HG03196 (cell line): Measurements from ENCODE around the gene PHKB.
"Not testable (repeated sequence)": the region's sequence is repeated elsewhere in the genome, so short reads cannot be mapped to it uniquely, and the experiment has no call there.

ENCODE experiments used
- ATAC-seq: cut with Tn5 transposase; IDR thresholded peaks from one replicate; pipeline ENCODE4 v1.9.1; 2021; ENCODE audit not compliant: unreplicated experiment

Gene PHKB

DNA sequence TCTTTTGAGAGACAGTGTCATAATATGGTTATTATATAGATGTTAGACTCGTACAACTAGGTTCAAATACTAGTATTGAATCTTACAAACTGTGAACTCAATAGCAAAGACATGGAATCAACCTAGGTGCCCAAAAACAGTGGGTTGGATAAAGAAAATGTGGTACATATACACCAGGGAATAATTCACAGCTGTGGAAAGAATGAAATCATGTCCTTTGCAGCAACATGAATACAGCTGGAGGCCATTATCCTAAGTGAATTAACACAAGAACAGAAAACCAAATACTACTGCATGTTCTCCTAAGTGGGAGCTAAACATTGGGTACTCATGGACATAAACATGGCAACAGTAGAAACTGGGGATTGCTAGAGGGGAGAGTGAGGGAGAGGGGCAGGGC lies 8.1 kb downstream of the PHKB start:
- ATAC-seq, result no peak

DNA sequence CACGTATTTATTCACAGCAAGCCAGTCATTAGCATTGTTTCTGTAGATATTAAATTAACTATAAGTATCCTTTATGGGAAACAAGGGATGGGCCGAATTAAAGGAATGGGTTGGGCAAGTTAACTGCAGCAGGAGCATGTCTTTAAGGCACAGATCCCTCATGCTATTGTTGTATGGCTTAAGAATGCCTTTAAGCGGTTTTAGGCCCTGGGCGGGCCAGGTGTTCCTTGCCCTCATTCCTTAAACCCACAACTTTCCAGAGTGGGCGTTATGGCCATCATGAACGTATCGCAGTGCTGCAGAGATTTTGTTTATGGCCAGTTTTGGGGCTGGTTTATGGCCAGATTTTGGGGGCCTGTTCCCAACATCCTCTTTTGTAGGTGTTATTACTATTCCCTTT lies 9.1 kb downstream of the PHKB start:
- ATAC-seq, result no peak

DNA sequence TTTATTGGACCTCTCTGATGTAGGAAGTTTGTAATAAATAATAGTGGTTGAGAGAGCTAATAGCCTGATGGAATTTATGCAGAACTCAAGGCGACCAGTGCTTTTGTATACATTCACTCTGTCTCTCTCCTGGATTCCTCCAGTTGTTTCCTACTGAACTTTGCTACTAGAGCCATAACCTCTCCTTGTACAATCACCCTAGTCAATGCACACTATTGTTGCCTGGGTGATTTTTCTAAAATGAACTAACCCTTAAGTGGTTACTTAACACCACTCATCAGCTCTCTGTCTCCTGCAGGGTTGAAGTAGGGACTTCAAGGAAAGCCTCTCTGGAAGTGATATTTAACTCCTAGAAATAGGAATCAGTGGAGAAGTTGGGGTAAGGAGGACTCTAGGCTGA lies 9.7 kb downstream of the PHKB start:
- no peak for ATAC-seq

DNA sequence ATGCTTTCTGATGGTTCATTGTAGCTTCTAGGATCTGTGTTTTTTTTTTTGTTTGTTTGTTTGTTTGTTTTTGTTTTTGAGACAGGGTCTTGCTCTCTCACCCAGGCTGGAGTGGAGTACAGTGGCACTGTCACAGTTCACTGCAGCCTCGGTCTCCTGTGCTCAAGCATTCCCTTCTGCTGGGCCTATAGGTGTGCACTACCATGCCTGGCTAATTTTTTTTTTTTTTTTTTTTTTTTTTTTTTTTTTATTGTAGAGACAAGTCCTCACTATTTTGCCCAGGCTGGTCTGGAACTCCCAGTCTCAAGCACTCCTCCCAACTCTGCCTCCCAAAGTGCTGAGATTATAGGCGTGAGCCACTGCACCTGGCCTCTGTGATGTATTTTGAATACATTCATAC lies 11.9 kb downstream of the PHKB start:
- ATAC-seq, result not testable (repeated sequence)

DNA sequence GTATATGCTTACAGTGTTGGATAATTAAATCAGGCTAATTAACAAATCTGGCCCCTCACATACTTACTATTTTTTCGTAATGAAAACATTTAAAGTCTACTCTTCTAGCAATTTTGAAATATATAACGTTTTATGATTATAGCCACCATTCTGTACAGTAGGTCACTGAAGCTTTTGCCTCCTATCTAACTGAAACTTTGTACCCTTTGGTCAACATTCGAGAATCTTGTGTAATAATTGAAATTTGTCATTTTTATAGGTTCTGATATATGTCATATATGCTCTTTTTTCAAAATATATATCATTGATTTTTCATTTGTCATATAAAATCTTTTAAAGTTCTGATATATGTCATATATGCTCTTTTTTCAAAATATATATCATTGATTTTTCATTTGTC lies 12.7 kb downstream of the PHKB start:
- ATAC-seq, result no peak

DNA sequence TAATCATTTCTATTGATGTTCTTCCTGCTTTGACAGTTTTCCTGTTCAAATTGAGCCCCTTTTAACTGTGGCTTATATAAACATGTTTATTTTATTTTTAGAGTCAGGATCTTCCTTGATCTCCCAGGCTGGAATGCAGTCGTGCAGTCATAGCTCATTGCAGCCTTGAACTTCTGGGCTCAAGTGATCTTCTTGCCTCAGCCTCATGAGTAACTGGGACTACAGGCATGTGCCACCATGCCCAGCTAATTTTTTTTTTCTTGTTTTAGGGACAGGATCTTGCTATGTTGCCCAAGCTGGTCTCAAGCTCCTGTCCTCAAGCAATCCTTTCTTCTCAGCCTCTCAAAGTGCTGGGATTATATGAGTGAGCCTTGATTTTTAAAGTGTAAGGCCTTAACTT lies 14.7 kb downstream of the PHKB start:
- ATAC-seq, result no peak

DNA sequence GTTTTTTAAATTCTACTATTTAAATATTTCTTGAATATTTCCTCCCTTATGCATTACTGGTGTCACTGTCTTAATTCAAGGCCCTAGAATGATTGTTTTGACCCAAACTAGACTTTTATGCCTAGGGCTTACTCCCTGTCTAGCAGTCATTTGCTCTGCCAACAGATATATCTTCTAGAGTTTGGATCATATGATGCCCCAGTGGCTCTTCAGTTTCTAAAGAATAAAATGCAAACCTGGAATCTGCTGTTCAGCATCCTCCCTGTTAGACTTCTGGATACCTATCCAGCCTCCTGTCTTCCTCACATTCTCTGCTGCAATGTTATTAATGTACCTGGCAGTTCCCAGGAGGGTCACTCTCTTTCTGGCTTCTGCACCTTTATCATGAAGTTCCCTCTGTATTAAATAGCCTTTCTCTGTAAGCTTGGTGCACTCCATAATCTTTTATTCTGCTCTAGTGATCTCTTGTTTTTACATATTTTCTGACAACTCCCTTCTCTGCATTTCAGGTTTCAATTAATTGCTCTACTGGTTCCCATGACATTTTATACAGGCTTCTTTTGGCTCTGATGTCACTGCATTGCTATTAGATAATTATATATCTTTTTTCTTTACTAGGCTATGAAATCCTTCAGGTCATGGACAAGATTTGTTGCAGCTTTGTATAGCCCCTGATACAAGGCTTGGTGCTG lies 15.7 kb downstream of the PHKB start:
- no peak for ATAC-seq

DNA sequence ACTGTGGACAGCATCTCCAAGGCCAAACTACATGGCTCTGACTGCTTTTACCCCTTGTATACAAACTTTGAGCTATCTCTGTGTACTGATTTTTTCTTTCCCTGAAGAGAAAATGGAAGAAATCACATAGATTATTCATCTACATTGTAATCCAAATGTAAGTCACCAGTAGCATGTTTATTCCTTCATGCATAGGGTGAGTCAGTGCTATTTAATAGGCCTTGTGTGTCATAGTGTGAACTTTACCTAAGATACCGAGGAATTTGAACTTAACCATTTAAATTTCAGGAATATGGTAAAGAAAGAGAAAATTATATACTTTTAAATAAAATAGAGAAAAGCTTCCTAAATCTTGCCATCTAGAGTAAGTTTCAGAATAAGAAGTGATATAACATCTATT lies 16.5 kb downstream of the PHKB start:
- ATAC-seq, result no peak

DNA sequence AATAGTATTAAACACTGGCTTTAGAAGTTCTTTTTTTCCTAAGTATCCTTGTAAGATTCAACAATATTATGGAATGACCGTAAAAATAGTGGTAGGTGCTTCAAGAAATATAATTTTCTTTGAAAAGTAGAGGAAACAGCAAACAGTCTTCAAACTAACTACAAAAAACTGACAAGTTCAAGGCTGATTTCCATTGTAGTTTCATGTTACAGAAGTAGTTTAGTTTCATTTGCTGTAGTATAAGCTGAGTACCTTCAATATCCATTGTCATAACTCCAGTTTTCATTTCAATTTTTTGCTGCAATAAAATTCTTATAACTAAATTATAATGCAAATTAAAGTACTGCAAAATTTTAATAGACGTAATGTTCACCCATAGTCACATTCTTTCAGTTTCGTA lies 19.3 kb downstream of the PHKB start:
- no peak for ATAC-seq

DNA sequence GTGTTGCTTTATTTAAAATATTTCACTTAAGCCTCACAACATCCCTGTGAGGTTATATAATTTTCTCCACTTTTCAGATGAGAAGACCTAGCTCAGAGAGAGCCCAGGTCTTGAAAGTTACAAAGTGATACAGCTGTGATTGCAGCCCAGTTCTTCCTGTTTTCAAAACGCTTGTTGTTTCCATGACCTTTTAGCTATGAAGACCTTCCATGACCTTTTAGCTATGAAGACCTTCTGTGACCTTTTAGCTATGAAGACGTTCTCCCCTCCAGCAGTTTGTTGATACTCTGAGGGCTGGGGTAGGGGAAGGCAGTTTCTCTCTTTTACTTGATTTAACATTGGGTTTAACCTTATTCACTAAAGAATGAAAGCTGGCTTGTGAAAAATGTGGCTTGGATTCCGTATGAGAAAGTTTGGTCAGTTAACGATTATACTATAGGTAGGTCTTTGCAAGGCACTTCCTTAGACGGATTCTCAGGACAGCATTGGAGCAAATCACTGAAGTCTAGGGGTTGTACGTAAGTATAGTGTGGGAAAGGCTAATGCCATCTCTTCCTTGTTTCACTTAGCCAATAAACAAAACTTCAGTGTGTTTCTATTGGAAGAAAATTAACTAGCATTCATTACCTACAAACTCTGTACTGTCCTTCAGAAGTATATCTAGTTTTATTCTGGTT lies 20.7 kb downstream of the PHKB start:
- no peak for ATAC-seq

DNA sequence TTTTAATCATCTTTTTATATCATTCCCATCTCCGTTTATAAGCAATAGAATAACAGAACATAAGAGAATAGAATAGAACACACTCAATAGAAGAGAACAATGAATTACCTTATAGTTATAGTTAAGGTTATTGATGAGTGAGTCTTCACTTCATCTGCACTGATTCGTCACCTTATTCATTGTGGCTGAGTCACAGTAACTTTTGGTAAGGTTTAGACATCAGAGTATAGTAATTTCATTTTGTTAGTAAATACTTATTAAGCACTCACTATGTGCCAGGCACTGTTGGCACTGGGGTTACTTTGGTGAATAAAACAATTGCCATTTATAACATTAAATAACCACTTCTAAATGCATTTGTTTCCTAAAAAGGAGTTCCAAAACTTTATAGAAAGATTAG lies 22.5 kb downstream of the PHKB start:
- no peak for ATAC-seq

DNA sequence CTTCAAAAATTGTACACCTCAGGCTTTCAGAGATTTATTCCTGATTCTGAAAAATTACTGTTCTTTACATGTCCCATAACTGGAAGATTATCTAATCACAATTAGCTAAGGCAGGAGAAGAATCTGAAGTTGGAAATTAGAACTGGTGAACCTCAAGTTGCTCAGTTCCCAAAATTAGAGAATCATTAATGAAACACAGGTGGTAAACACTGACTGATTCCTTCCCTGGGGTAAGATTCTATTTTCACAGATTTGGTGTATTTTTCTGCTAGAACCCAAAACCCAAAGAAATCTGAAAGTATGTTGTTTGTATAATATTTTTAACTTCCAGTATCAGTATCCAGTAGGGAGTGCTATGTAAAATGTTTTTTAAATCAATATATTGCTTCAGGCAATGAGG lies 25.7 kb downstream of the PHKB start:
- ATAC-seq, result no peak

DNA sequence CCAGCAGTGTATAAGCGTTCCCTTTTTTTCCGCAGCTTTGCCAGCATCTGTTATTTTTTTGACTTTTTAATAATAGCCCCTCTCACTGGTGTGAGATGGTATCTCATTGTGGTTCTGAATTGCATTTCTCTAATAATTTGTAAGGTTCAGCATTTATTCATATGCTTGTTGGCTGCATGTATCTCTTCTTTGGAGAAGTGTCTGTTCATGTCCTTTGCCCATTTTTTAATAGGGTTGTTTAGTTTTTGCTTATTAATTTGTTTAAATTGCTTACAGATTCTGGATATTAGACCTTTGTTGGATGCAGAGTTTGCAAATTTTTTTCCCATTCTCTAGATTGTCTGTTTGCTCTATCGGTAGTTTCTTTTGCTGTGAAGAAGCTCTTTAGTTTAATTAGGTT lies 26.9 kb downstream of the PHKB start:
- no peak for ATAC-seq

DNA sequence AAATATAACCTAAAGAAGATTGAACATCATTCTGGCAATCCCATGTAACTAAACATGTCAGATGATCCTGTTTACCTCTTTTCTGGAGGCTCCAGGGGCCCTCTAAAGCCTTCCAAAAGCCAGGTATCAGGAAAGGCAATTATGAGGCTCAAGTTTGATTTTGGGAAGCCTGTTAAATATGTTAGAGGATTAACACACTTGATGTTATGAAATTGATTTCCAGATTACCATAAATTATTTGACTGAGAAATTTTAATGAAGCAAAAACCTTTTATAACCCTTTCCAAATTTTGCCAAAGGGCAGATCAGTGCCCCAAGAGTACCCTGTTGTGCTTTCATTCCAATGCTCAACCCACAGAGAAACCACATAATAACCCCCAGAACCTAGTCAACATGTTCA lies 29.3 kb downstream of the PHKB start:
- no peak for ATAC-seq

DNA sequence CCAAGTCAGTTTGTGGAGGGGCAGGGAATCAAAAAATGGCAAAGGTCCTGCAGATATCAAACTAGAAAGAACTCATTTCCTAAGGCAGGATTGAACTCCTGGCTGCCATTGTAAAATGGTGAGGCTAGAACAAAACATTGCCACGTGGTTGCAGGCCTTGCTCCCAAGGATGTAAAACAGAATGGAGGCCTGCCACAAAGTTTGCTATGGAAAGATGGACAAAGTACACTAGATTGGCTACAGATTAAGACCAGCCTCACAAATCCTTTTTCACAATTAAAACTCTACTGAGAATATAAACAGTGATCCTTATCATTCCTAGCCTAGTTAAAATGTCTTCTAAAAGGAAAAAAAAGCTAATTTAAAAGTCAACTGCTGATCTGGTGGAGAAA lies 30.9 kb downstream of the PHKB start:
- ATAC-seq, result no peak

DNA sequence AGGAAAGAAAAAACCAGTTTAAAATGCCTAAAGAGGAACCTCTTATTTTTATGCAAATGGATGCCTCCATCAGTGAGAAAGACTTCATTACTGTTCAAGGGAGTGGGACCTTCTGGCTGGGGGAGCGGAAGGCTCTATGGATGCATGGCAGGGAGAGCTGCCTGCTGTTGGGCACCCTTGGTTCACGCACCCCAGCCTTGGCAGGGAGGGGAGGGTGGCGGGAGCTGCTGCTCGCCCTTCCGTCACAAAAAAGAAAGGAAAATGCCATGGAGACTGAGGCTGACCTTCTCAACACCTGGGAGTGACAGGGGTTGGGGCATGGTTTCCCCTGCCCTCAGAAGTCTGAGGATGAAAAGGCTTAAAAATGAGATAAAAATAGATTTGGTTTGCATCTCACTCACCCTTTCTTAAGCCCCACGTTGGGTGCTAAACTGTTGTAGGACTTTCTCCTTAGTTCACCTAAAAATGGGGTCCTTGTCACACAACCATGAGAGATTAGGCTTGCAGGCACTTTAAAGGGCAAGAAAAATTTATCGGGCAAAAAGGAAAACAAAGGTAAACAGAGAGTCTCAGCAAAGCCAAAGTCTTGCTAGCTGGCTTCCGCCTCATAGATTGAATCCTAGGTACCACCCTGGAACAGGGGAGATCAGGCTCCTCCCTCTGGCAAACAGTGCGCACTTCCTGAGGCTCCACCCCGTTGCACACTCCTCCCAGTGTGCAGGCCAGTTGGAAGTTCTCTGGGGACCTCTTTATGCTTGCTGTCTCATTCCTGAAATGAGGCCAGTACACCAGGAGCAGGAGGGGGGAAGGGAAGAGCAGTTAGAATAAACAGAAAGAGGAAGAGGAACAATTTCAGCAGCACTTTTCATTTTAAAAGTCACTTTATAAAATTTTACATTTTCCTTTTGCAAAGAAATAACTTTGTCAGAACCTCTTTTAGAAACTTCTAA lies 31.6 kb downstream of the PHKB start:
- ATAC-seq, result peak; percentile 75

DNA sequence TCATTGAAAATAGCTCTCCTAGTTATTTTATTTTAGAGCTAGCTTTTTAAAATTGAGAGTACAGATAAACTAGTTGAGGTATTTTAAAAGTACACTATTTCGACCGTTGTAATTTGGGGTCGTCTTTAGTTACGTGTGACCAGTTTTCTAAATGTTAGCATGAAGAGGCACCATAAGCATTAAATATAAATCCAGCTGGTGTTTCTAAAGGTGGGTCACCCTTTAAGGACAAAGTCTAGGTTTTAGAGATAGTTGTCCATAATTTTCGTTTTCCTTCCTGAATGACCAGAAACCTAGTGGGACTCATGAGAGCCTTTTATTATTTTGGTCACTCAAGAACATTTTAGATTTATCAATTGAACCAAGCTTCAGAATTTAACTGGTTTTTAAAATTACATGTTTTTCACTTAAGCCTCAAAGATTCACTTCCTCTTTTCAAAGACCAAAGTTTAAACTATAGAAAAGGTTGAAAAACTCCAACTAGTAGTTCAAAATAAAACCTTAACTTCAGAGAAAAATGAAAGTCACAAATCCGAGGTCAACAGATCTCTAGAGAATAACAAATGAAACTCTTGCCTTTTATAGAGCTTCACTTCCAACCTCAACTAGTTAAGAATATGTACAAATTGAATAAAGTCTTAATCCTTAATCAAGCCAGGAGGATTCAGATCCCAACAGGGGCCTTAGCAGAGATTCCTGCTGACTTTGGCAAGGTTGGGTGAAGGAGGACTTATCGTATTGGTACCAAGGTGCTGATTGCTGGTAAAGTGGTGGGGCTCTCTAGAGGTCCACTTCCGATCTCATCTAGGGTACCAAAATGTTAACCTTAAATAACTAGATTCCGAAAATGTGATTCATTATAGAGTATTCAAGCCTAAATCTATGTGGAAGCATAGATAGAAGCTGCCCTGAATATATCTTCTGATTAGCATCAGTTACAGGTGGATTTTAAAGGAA lies 32.5 kb downstream of the PHKB start:
- ATAC-seq, result peak; percentile 60

DNA sequence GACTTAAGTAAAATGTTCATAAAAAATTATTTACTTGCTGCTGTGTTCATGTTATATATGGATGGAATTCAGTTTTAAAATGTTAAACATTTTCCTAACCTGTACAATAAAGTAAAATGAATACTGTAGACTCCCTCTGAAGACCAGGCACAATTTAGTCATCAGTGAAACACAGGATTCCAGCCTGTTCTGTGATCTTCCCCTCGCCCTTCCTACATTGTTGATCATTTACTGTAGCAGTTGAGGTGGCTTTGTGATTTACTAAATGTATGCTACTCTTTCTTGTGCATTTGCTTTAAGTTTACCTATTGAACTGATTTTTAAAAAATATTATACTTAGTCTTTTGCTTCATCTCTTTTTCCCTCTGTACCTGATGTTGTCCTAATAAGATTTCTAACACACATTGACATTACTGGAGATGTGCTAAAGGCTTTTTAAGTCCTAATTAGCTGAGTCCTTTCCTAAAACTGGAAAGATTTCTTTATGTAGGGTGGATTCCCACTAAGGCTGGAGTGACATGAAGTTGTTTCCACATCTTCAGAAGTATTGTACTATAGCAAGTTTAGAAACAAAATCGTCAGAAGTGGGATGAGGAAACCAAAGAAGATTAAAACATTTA lies 38.1 kb downstream of the PHKB start:
- no peak for ATAC-seq

DNA sequence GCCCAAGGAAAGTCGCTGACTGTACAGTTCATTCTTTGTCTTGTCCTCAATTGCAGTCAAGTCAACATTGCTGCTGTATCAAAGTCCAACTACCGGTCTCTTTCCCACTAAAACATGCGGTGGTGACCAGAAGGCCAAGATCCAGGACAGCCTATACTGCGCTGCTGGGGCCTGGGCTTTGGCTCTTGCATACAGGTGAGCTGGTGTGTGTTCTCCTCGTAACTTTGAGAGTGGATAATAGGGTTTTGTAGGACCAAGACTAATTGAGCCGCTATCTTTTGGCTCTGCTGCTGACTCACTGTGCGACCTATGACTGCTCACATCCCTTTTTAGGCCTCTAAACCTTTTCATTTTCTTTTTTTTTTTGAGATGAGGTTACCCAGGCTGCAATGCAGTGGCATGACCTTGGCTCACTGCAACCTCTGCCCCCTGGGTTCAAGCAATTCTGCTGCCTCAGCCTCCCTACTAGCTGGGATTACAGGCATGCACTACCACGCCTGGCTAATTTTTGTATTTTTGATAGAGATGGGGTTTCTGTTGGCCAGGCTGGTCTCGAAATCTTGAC lies 38.7 kb downstream of the PHKB start:
- no peak for ATAC-seq

DNA sequence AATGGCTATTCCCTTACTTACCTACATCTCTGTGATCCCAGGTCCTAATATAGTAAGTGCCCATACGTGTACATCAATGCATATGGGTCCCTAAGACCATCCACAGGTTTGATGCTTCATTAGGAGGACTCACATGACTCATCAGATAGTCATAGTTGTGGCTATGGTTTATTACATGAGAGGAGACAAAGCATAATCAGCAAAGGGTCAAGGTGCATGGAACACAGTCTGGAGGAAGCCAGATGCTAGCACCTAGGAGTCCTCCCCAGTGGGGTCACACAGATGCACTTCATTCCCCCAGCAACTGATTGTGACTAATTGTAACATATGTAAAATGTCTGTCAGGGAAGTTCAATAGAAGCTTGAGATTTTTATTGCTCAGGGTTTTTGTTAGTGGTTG lies 42.8 kb downstream of the PHKB start:
- ATAC-seq, result no peak
